ENCODE data around the gene SNAPC2. TPM values are rescaled to one million over a fixed set of nuclear protein-coding genes. Genes with fewer than 3 reads are reported as not detected.

Gene SNAPC2
- total RNA-seq, 1 donor from 2014 or later = 10.8 TPM

GRCh38 chr19:7900401-7900870, 19.7 kb upstream of the SNAPC2 start:
- TF ChIP-seq CTCF (IDR thresholded peaks at IDR 0.05; ENCODE audit: unreplicated experiment) = no peak
- Mint-ChIP-seq H3K36me3 (ENCODE audit: insufficient read depth) (no peaks in the 10 kb centered on the region), H3K27me3 (no peaks in the 10 kb centered on the region), H3K4me3 (ENCODE audit: low read depth) (no peak overlapping the region), H3K4me1 (ENCODE audit: low read depth) (peaks cover 16% of the 10 kb centered on the region), H3K27ac (no peak overlapping the region), H3K9me3 (ENCODE audit: low read depth) (no peaks in the 10 kb centered on the region)
- no peak for DNase-seq (ENCODE audit: low spot score, unreplicated experiment)

GRCh38 chr19:7900931-7901330, 19.2 kb upstream of the SNAPC2 start:
- TF ChIP-seq CTCF (IDR thresholded peaks at IDR 0.05; ENCODE audit: unreplicated experiment) = no peak
- no peaks in the 10 kb centered on the region for H3K9me3 Mint-ChIP-seq (ENCODE audit: low read depth)
- no peaks in the 10 kb centered on the region for H3K36me3 Mint-ChIP-seq (ENCODE audit: insufficient read depth)
- H3K27me3 Mint-ChIP-seq = no peaks in the 10 kb centered on the region
- H3K4me3 Mint-ChIP-seq (ENCODE audit: low read depth) = no peak overlapping the region
- DNase-seq (ENCODE audit: low spot score, unreplicated experiment) = no peak
- no peak overlapping the region for H3K27ac Mint-ChIP-seq
- H3K4me1 Mint-ChIP-seq (ENCODE audit: low read depth) = peaks cover 19% of the 10 kb centered on the region

DNA sequence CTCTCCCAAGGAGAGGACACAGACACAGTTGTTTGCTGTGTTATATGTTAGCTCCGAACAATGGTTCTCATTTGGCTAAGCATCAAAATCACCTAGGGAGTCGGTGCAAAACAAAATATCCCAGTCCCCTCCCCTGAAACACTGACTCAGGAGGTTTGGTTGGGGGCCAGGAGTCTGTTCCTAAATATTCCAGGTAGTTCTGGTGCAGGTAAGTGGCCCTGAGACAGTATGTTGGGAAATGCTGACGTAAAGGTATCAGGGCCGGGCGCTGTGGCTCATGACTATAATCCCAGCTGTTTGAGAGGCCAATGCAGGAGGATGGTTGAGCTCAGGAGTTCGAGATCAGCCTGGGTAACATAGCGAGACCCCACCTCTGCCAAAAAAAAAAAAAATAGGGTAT, 18.8 kb upstream of the SNAPC2 start:
- Mint-ChIP-seq H3K4me1 (ENCODE audit: low read depth) (peaks cover 19% of the 10 kb centered on the region), H3K27ac (no peak overlapping the region), H3K27me3 (no peaks in the 10 kb centered on the region), H3K4me3 (ENCODE audit: low read depth) (no peak overlapping the region), H3K36me3 (ENCODE audit: insufficient read depth) (no peaks in the 10 kb centered on the region), H3K9me3 (ENCODE audit: low read depth) (no peaks in the 10 kb centered on the region)
- TF ChIP-seq CTCF (IDR thresholded peaks at IDR 0.05; ENCODE audit: unreplicated experiment) = no peak
- DNase-seq (ENCODE audit: low spot score, unreplicated experiment) = no peak

DNA sequence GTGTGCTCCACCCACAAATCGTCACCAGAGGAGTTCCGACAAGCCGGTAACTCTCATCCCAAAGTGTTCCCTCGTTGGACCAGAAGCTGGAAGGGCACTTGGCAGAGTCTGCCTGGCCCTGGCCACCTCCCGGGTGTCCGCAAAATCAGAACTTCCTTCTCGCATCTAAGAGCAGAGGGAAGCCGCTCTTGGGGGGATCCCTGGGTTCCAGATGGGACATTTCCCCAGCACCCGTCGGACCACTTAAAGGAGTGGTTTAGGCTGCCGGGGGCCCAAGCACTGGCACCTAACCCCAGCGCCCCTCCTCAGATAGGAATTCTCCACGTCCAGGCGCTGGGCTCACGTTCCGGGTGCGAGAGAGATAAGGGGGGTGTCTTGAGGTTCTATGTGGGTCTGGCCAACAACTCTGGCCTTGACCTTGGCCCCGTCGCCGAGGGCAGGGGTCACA, 17.3 kb upstream of the SNAPC2 start:
- Mint-ChIP-seq H3K4me3 (ENCODE audit: low read depth) (peak overlapping the region; percentile 75), H3K27me3 (no peaks in the 10 kb centered on the region), H3K27ac (peak overlapping the region; percentile 96), H3K4me1 (ENCODE audit: low read depth) (peaks cover 19% of the 10 kb centered on the region), H3K36me3 (ENCODE audit: insufficient read depth) (no peaks in the 10 kb centered on the region), H3K9me3 (ENCODE audit: low read depth) (no peaks in the 10 kb centered on the region)
- DNase-seq (ENCODE audit: low spot score, unreplicated experiment) = no peak
- TF ChIP-seq CTCF (IDR thresholded peaks at IDR 0.05; ENCODE audit: unreplicated experiment) = no peak

- Mint-ChIP-seq H3K4me1 (ENCODE audit: low read depth) (peaks cover 19% of the 10 kb centered on the region), H3K27ac (peak within 1 kb of the TSS; percentile 96), H3K36me3 (ENCODE audit: insufficient read depth) (no peaks in the 10 kb centered on the region), H3K4me3 (ENCODE audit: low read depth) (peak within 1 kb of the TSS; percentile 88), H3K9me3 (ENCODE audit: low read depth) (no peaks in the 10 kb centered on the region), H3K27me3 (no peaks in the 10 kb centered on the region)
- peak; percentile 61 for TF ChIP-seq CTCF (IDR thresholded peaks at IDR 0.05; ENCODE audit: unreplicated experiment)
- DNase-seq (ENCODE audit: low spot score, unreplicated experiment) = peak; percentile 100
Measured at GRCh38 chr19:7903244-7904073, 16.7 kb upstream of the SNAPC2 start, which contains the start of gene MAP2K7. Gene MAP2K7 (plus strand): TSS chr19:7903877. CDS start chr19:7903945, 68 bp downstream.

Data from progenitor cell of endocrine pancreas (in vitro differentiated cells).